ENCODE data around the gene MVP.
"Not testable (repeated sequence)": the region's sequence is repeated elsewhere in the genome, so short reads cannot be mapped to it uniquely, and the experiment has no call there.

MVP gene

DNA sequence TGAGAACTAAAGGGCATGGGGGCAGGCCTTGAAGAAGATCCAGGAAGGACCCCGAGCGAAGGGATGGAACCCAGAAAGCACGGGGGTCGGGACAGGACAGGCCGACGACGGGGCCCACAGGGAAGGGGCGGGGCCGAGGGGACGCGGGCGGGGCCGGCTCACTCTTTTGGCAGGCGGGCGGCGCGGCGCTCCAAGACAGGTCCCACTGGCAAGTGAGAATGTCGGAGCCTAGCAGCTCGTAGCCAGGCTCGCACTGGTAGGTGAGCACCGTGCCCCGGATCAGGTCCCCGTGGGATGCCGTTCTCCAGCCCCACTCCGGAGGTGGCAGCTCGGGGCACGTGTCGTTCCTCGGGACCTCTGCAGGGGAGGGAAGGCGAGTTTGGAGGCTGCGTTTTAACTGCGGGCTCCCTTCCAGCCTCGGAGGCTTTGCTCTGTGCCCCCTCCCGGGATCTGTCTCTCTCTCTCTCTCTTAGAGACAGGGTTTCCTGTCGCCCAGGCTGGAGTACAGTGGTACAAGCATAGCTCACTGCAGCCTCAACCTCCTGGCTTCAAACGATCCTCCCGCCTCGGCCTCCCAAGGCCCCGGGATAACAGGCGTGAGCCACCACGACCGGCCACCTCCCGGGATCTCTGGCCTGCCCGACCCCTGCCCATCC, 56.5 kb downstream of the MVP start:
- H3K36me3 ChIP-seq (ENCODE audit: control insufficient read depth, insufficient read depth, low read length), result peaks cover 6% of the 10 kb centered on the region; the same call in 1 of the 2 replicates
- H3K4me3 ChIP-seq (ENCODE audit: low read length), result peak overlapping the region; percentile 37; the same call in 1 of the 2 replicates
- H3K27me3 ChIP-seq (ENCODE audit: control insufficient read depth, insufficient read depth, low read length), result no peaks in the 10 kb centered on the region
- DNase-seq (ENCODE audit: low read depth, low spot score), result no peak
- no CpG with 5 or more reads among the region's 45 CpGs for WGBS (ENCODE audit: insufficient coverage, insufficient read length)
- no peak overlapping the region for H3K27ac ChIP-seq (ENCODE audit: low read length)
- H3K4me1 ChIP-seq (ENCODE audit: control insufficient read depth, insufficient read depth, low read length), result 0 out of 2 replicates have a peak, but pooled peaks cover 4% of the 10 kb centered on the region
- no peaks in the 10 kb centered on the region for H3K9me3 ChIP-seq (ENCODE audit: control insufficient read depth, insufficient read depth, low read length)

- no peaks in the 10 kb centered on the region for H3K27me3 ChIP-seq (ENCODE audit: control insufficient read depth, insufficient read depth, low read length)
- H3K9me3 ChIP-seq (ENCODE audit: control insufficient read depth, insufficient read depth, low read length), result no peaks in the 10 kb centered on the region
- no peak overlapping the region for H3K27ac ChIP-seq (ENCODE audit: low read length)
- no CpG with 5 or more reads among the region's 28 CpGs for WGBS (ENCODE audit: insufficient coverage, insufficient read length)
- H3K4me3 ChIP-seq (ENCODE audit: low read length), result peak overlapping the region; percentile 37; the same call in 1 of the 2 replicates
- 0 out of 2 replicates have a peak, but pooled peaks cover 4% of the 10 kb centered on the region for H3K4me1 ChIP-seq (ENCODE audit: control insufficient read depth, insufficient read depth, low read length)
- peaks cover 6% of the 10 kb centered on the region; the same call in 1 of the 2 replicates for H3K36me3 ChIP-seq (ENCODE audit: control insufficient read depth, insufficient read depth, low read length)
- DNase-seq (ENCODE audit: low read depth, low spot score), result peak; percentile 100
These were observed 57.2 kb downstream of the MVP start for GRCh38 chr16:29877266-29877961.

GRCh38 chr16:29878172-29878571, 57.9 kb downstream of the MVP start:
- H3K27ac ChIP-seq (ENCODE audit: low read length), result no peak overlapping the region
- no peaks in the 10 kb centered on the region for H3K9me3 ChIP-seq (ENCODE audit: control insufficient read depth, insufficient read depth, low read length)
- H3K4me3 ChIP-seq (ENCODE audit: low read length), result no peak overlapping the region
- no peak for DNase-seq (ENCODE audit: low read depth, low spot score)
- H3K4me1 ChIP-seq (ENCODE audit: control insufficient read depth, insufficient read depth, low read length), result 0 out of 2 replicates have a peak, but pooled peaks cover 4% of the 10 kb centered on the region
- H3K36me3 ChIP-seq (ENCODE audit: control insufficient read depth, insufficient read depth, low read length), result peaks cover 5% of the 10 kb centered on the region; the same call in 1 of the 2 replicates
- no peaks in the 10 kb centered on the region for H3K27me3 ChIP-seq (ENCODE audit: control insufficient read depth, insufficient read depth, low read length)
- WGBS (ENCODE audit: insufficient coverage, insufficient read length), result no CpG with 5 or more reads among the region's 14 CpGs

GRCh38 chr16:29881050-29881449, 60.8 kb downstream of the MVP start:
- H3K36me3 ChIP-seq (ENCODE audit: control insufficient read depth, insufficient read depth, low read length), result 0 out of 2 replicates have a peak, but pooled peaks cover 3% of the 10 kb centered on the region
- no peak overlapping the region for H3K27ac ChIP-seq (ENCODE audit: low read length)
- H3K9me3 ChIP-seq (ENCODE audit: control insufficient read depth, insufficient read depth, low read length), result no peaks in the 10 kb centered on the region
- H3K27me3 ChIP-seq (ENCODE audit: control insufficient read depth, insufficient read depth, low read length), result no peaks in the 10 kb centered on the region
- H3K4me1 ChIP-seq (ENCODE audit: control insufficient read depth, insufficient read depth, low read length), result 0 out of 2 replicates have a peak, but pooled peaks cover 3% of the 10 kb centered on the region
- DNase-seq (ENCODE audit: low read depth, low spot score), result no peak
- no CpG with 5 or more reads among the region's 3 CpGs for WGBS (ENCODE audit: insufficient coverage, insufficient read length)
- no peak overlapping the region for H3K4me3 ChIP-seq (ENCODE audit: low read length)

DNA sequence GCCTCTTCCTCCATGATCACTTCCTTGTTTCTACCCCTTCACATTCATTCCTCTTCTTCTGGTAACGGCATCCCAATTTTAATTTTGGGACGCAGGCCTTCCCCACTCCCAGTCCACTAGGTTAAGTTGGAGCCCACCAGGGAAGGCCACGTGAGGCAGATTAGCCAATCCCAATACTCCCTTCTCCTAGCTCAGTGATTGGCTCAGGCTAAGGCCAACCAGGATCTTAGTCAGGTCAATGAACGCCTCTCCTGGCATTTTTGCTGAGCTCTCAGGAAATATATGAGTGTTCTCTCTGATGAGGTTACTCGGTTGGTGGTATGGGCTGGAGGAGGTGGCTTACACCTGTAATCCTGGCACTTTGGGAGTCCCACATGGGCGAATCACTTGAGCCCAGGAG, 63.7 kb downstream of the MVP start:
- H3K9me3 ChIP-seq (ENCODE audit: control insufficient read depth, insufficient read depth, low read length), result no peaks in the 10 kb centered on the region
- no peak overlapping the region for H3K4me3 ChIP-seq (ENCODE audit: low read length)
- H3K27ac ChIP-seq (ENCODE audit: low read length), result no peak overlapping the region
- WGBS (ENCODE audit: insufficient coverage, insufficient read length), result no CpG with 5 or more reads among the region's 6 CpGs
- H3K4me1 ChIP-seq (ENCODE audit: control insufficient read depth, insufficient read depth, low read length), result no peaks in the 10 kb centered on the region
- H3K36me3 ChIP-seq (ENCODE audit: control insufficient read depth, insufficient read depth, low read length), result 0 out of 2 replicates have a peak, but pooled peaks cover 3% of the 10 kb centered on the region
- DNase-seq (ENCODE audit: low read depth, low spot score), result no peak
- no peaks in the 10 kb centered on the region; the same call in 1 of the 2 replicates for H3K27me3 ChIP-seq (ENCODE audit: control insufficient read depth, insufficient read depth, low read length)

- H3K36me3 ChIP-seq (ENCODE audit: control insufficient read depth, insufficient read depth, low read length); H3K27ac ChIP-seq (ENCODE audit: low read length); DNase-seq (ENCODE audit: low read depth, low spot score); H3K4me1 ChIP-seq (ENCODE audit: control insufficient read depth, insufficient read depth, low read length); H3K9me3 ChIP-seq (ENCODE audit: control insufficient read depth, insufficient read depth, low read length); H3K4me3 ChIP-seq (ENCODE audit: low read length); H3K27me3 ChIP-seq (ENCODE audit: control insufficient read depth, insufficient read depth, low read length): not testable (repeated sequence)
- no CpG with 5 or more reads among the region's 3 CpGs for WGBS (ENCODE audit: insufficient coverage, insufficient read length)
These were observed 69.1 kb downstream of the MVP start for GRCh38 chr16:29889372-29889771.

DNA sequence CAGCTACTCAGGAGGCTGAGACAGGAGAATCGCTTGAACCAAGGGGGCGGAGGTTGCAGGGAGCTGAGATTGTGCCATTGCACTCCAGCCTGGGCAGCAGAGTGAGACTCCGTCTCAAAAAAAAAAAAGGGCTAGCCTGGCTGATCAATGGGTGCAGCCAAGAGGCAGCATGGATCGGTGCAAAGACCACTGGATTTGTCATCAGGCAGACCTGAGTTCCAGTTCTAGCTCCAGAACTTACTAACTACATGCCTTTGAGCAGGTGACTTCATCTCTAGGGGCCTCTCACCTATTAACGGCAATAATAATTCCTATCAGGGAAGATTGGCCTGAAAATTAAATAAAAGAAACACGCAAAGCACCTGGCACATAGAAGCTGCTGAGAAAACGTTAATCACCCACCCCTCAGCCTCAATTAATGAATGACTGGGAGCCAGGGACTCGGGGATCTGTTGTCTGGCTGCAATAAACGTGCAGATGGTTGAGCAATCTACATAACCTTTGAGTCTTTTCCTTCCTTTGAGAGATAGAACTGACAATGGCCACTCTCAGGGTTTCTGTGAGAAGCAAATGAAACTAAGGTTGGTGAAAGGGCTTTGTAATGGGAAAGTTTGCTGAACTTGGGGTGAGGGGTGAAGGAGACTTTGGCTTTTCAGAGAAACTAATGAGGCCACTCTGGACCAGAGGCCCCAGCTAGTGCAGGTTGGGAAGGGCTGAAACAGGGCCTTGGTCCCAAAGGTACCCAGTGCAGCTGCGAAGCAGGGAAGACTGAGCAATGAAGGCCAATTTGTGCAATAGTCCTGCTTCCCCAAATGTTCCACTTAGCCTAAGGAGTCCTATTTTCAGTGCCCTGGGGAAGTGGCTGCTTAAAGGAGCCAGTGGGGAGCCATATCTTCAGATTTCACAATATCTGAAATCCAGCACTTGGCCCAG, 71.5 kb downstream of the MVP start:
- DNase-seq (ENCODE audit: low read depth, low spot score), result no peak
- H3K9me3 ChIP-seq (ENCODE audit: control insufficient read depth, insufficient read depth, low read length), result no peaks in the 10 kb centered on the region
- no peaks in the 10 kb centered on the region for H3K36me3 ChIP-seq (ENCODE audit: control insufficient read depth, insufficient read depth, low read length)
- no peak overlapping the region for H3K4me3 ChIP-seq (ENCODE audit: low read length)
- WGBS (ENCODE audit: insufficient coverage, insufficient read length), result no CpG with 5 or more reads among the region's 10 CpGs
- H3K4me1 ChIP-seq (ENCODE audit: control insufficient read depth, insufficient read depth, low read length), result no peaks in the 10 kb centered on the region
- no peaks in the 10 kb centered on the region; the same call in 1 of the 2 replicates for H3K27me3 ChIP-seq (ENCODE audit: control insufficient read depth, insufficient read depth, low read length)
- no peak overlapping the region for H3K27ac ChIP-seq (ENCODE audit: low read length)

- no CpG with 5 or more reads among the region's 6 CpGs for WGBS (ENCODE audit: insufficient coverage, insufficient read length)
- no peak overlapping the region for H3K4me3 ChIP-seq (ENCODE audit: low read length)
- no peaks in the 10 kb centered on the region for H3K9me3 ChIP-seq (ENCODE audit: control insufficient read depth, insufficient read depth, low read length)
- H3K4me1 ChIP-seq (ENCODE audit: control insufficient read depth, insufficient read depth, low read length), result no peaks in the 10 kb centered on the region
- H3K36me3 ChIP-seq (ENCODE audit: control insufficient read depth, insufficient read depth, low read length), result no peaks in the 10 kb centered on the region
- no peak overlapping the region for H3K27ac ChIP-seq (ENCODE audit: low read length)
- DNase-seq (ENCODE audit: low read depth, low spot score), result no peak
- H3K27me3 ChIP-seq (ENCODE audit: control insufficient read depth, insufficient read depth, low read length), result no peaks in the 10 kb centered on the region; the same call in 1 of the 2 replicates
These were observed 72.2 kb downstream of the MVP start for GRCh38 chr16:29892458-29892813.

- Histone ChIP-seq H3K4me1 (ENCODE audit: control insufficient read depth, insufficient read depth, low read length) (no peaks in the 10 kb centered on the region), H3K27ac (ENCODE audit: low read length) (no peak overlapping the region), H3K9me3 (ENCODE audit: control insufficient read depth, insufficient read depth, low read length) (no peaks in the 10 kb centered on the region), H3K27me3 (ENCODE audit: control insufficient read depth, insufficient read depth, low read length) (no peaks in the 10 kb centered on the region), H3K36me3 (ENCODE audit: control insufficient read depth, insufficient read depth, low read length) (no peaks in the 10 kb centered on the region), H3K4me3 (ENCODE audit: low read length) (no peak overlapping the region)
- no CpG with 5 or more reads among the region's 3 CpGs for WGBS (ENCODE audit: insufficient coverage, insufficient read length)
- no peak for DNase-seq (ENCODE audit: low read depth, low spot score)
These were observed 73.3 kb downstream of the MVP start for GRCh38 chr16:29893553-29893952.

DNA sequence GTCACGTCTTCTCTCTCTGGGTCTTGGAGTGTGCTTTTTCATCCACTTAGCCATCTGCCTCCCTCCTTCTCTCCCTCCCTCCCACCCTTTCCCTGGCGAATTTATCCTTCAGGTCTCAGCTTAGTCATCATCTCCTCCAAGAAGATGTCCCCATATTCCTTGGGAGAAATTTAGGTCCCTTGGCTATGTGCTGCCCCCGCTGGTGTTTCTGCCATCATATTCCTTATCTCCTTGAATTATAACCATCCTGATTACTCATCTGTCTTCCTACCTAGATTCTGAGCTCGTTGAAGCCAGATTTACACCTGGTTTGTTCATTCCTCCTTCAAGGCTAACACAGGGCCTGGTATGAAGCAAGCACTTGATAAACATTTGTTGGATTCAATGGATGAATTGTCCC, 74.1 kb downstream of the MVP start:
- Histone ChIP-seq H3K27ac (ENCODE audit: low read length) (no peak overlapping the region), H3K4me3 (ENCODE audit: low read length) (no peak overlapping the region), H3K4me1 (ENCODE audit: control insufficient read depth, insufficient read depth, low read length) (no peaks in the 10 kb centered on the region), H3K36me3 (ENCODE audit: control insufficient read depth, insufficient read depth, low read length) (no peaks in the 10 kb centered on the region), H3K9me3 (ENCODE audit: control insufficient read depth, insufficient read depth, low read length) (no peaks in the 10 kb centered on the region), H3K27me3 (ENCODE audit: control insufficient read depth, insufficient read depth, low read length) (no peaks in the 10 kb centered on the region)
- no CpG with 5 or more reads among the region's 4 CpGs for WGBS (ENCODE audit: insufficient coverage, insufficient read length)
- DNase-seq (ENCODE audit: low read depth, low spot score), result no peak
